Neuronal stem cell (in vitro differentiated cells): ENCODE measurements around the gene TAT.

Experiments
- DNase-seq: peaks from one replicate; pipeline ENCODE4 v3.0.0-alpha.2; 2013; ENCODE audit warnings: low spot score
- H2AFZ ChIP-seq: one replicate; pipeline ENCODE4 v1.6.1; 2013; ENCODE audit warnings: mild to moderate bottlenecking, low read length, inconsistent platforms
- H2AK5ac ChIP-seq: 2 replicates; pipeline ENCODE4 v1.6.1; 2013; ENCODE audit warnings: low read depth, mild to moderate bottlenecking, inconsistent platforms, low read length, moderate library complexity, mixed read lengths
- H2BK120ac ChIP-seq: 2 replicates; pipeline ENCODE4 v1.6.1; 2013; ENCODE audit warnings: low read depth, mild to moderate bottlenecking, inconsistent platforms, low read length, moderate library complexity, mixed read lengths
- H2BK12ac ChIP-seq: one replicate; pipeline ENCODE4 v1.6.1; 2013; ENCODE audit warnings: low read length, inconsistent platforms
- H2BK15ac ChIP-seq: 2 replicates; pipeline ENCODE4 v1.6.1; 2013; ENCODE audit warnings: mild to moderate bottlenecking, low read length, inconsistent platforms, mixed read lengths
- H2BK5ac ChIP-seq: one replicate; pipeline ENCODE4 v1.6.1; 2013; ENCODE audit warnings: inconsistent platforms, mild to moderate bottlenecking, low read length, moderate library complexity
- H3K14ac ChIP-seq: one replicate; pipeline ENCODE4 v1.6.1; 2013; ENCODE audit warnings: low read length, inconsistent platforms
- H3K18ac ChIP-seq: 2 replicates; pipeline ENCODE4 v1.6.1; 2013; ENCODE audit warnings: low read length, inconsistent platforms
- H3K23ac ChIP-seq: 2 replicates; pipeline ENCODE4 v1.6.1; 2013; ENCODE audit warnings: low read depth, mild to moderate bottlenecking, mixed read lengths, low read length, inconsistent platforms; ENCODE audit not compliant: poor library complexity
- H3K27ac ChIP-seq: replicated peaks from 3 replicates; pipeline ENCODE4 v1.5.1; 2013; ENCODE audit warnings: low read length, inconsistent platforms
- H3K27me3 ChIP-seq, 3 experiments: 2 replicates each; pipeline ENCODE4 v1.6.1; 2013; ENCODE audit warnings: low read length in 3 of 3, mild to moderate bottlenecking in 2 of 3, inconsistent platforms in 1 of 3, low read depth in 1 of 3, mixed read lengths in 1 of 3, moderate library complexity in 1 of 3; ENCODE audit not compliant: control insufficient read depth in 3 of 3, insufficient read depth in 3 of 3
- H3K36me3 ChIP-seq, 2 donors: replicated peaks in 1 of 2; 2 replicates each; pipeline ENCODE4 v1.6.1; 2013; ENCODE audit warnings: low read length in 2 of 2; ENCODE audit not compliant: control insufficient read depth in 2 of 2, insufficient read depth in 2 of 2
- H3K4ac ChIP-seq: 2 replicates; pipeline ENCODE4 v1.6.1; 2013; ENCODE audit warnings: inconsistent platforms, mild to moderate bottlenecking, low read length, moderate library complexity
- H3K4me1 ChIP-seq, 2 donors: 1 replicate in 1 of 2; 2 replicates in 1 of 2; pipeline ENCODE4 v1.6.1; 2013; ENCODE audit warnings: low read length in 2 of 2, low read depth in 1 of 2; ENCODE audit not compliant: control insufficient read depth in 2 of 2, insufficient read depth in 1 of 2
- H3K4me2 ChIP-seq: one replicate; pipeline ENCODE4 v1.6.1; 2013; ENCODE audit warnings: mild to moderate bottlenecking, low read length, inconsistent platforms; ENCODE audit not compliant: insufficient read depth, poor library complexity, severe bottlenecking
- H3K4me3 ChIP-seq, 2 donors: 2 replicates each; pipeline ENCODE4 v1.5.1; 2013; ENCODE audit warnings: low read length in 2 of 2, mild to moderate bottlenecking in 2 of 2, inconsistent platforms in 1 of 2, moderate library complexity in 1 of 2
- H3K79me1 ChIP-seq: one replicate; pipeline ENCODE4 v1.6.1; 2013; ENCODE audit warnings: low read depth, mild to moderate bottlenecking, inconsistent platforms, low read length, moderate library complexity
- H3K9ac ChIP-seq: one replicate; pipeline ENCODE4 v1.6.1; 2013; ENCODE audit warnings: mild to moderate bottlenecking, low read depth, low read length, inconsistent platforms; ENCODE audit not compliant: poor library complexity
- H3K9me3 ChIP-seq, 2 donors: replicated peaks in 1 of 2; 2 replicates each; pipeline versions ENCODE3 to v1.6.1; 2013; ENCODE audit warnings: low read length in 2 of 2, mild to moderate bottlenecking in 2 of 2, inconsistent platforms in 1 of 2, low read depth in 1 of 2, mixed read lengths in 1 of 2, moderate library complexity in 1 of 2; ENCODE audit not compliant: control insufficient read depth in 2 of 2, insufficient read depth in 1 of 2
- H4K8ac ChIP-seq: one replicate; pipeline ENCODE4 v1.6.1; 2013; ENCODE audit warnings: low read depth, mild to moderate bottlenecking, inconsistent platforms, low read length, moderate library complexity
- H4K91ac ChIP-seq: one replicate; pipeline ENCODE4 v1.6.1; 2013; ENCODE audit warnings: low read length, low read depth, mild to moderate bottlenecking, inconsistent platforms; ENCODE audit not compliant: poor library complexity
- WGBS, 2 donors: extraction: QIAGEN DNeasy Blood & Tissue Kit; methylation state at CpG; one replicate each; pipeline ENCODE4 v1.1.7; 2013; ENCODE audit warnings: missing lambda C conversion rate in 2 of 2, mixed read lengths in 1 of 2; ENCODE audit not compliant: insufficient read length in 2 of 2, insufficient replicate concordance in 1 of 2; ENCODE audit errors: extremely low coverage in 2 of 2; 5-methylcytosine and 5-hydroxymethylcytosine counted together

The TAT gene

GRCh38 chr16:71568551-71568950, 8.3 kb downstream of the TAT start:
- H3K18ac ChIP-seq = no peak overlapping the region
- H2BK5ac ChIP-seq = no peak overlapping the region
- no peak overlapping the region for H2AK5ac ChIP-seq
- DNase-seq = no peak
- no peak overlapping the region for H2BK12ac ChIP-seq
- H3K9me3 ChIP-seq = no peaks in the 10 kb centered on the region
- H3K27ac ChIP-seq = no peak overlapping the region
- H3K27me3 ChIP-seq = peaks cover 0 to 29% (median 0%) of the 10 kb centered on the region in 3 experiments
- H2BK120ac ChIP-seq = no peak overlapping the region
- H3K4me3 ChIP-seq = no peak overlapping the region
- H3K14ac ChIP-seq = no peak overlapping the region
- H3K79me1 ChIP-seq = no peaks in the 10 kb centered on the region
- no peak overlapping the region for H3K23ac ChIP-seq
- no peak overlapping the region for H3K4me2 ChIP-seq
- WGBS, 2 donors = no CpG with 5 or more reads among the region's 4 CpGs
- peaks cover 0 to 3% of the 10 kb centered on the region in 2 donors for H3K4me1 ChIP-seq
- H2BK15ac ChIP-seq = no peak overlapping the region
- no peak overlapping the region for H3K4ac ChIP-seq
- no peaks in the 10 kb centered on the region for H3K36me3 ChIP-seq
- H4K91ac ChIP-seq = no peak overlapping the region
- no peak overlapping the region for H2AFZ ChIP-seq
- no peak overlapping the region for H3K9ac ChIP-seq
- H4K8ac ChIP-seq = no peak overlapping the region

GRCh38 chr16:71567931-71568330, 9.0 kb downstream of the TAT start:
- Histone ChIP-seq H3K4me2 (no peak overlapping the region), H3K14ac (no peak overlapping the region), H3K4me1 (peaks cover 0 to 3% of the 10 kb centered on the region in 2 donors), H2BK120ac (no peak overlapping the region), H3K18ac (no peak overlapping the region), H3K23ac (no peak overlapping the region), H4K91ac (no peak overlapping the region), H3K27me3 (peaks cover 0 to 27% (median 0%) of the 10 kb centered on the region in 3 experiments), H2BK15ac (no peak overlapping the region), H3K9me3 (peaks cover 0 to 5% of the 10 kb centered on the region in 2 donors), H2BK12ac (no peak overlapping the region), H2AK5ac (no peak overlapping the region), H3K36me3 (no peaks in the 10 kb centered on the region), H4K8ac (no peak overlapping the region), H2BK5ac (no peak overlapping the region), H2AFZ (no peak overlapping the region), H3K4me3 (peak overlapping the region in 1 of 2 donors; percentile 28), H3K79me1 (no peaks in the 10 kb centered on the region), H3K4ac (no peak overlapping the region), H3K9ac (no peak overlapping the region), H3K27ac (no peak overlapping the region)
- DNase-seq = no peak
- no CpG with 5 or more reads among the region's 8 CpGs for WGBS, 2 donors

- Histone ChIP-seq H2BK12ac (no peak overlapping the region), H2BK5ac (no peak overlapping the region), H3K9me3 (peaks cover 0 to 12% of the 10 kb centered on the region in 2 donors), H3K9ac (no peak overlapping the region), H2AK5ac (no peak overlapping the region), H4K8ac (no peak overlapping the region), H3K18ac (no peak overlapping the region), H3K4me1 (peaks cover 0 to 3% of the 10 kb centered on the region in 2 donors), H2AFZ (no peak overlapping the region), H2BK15ac (no peak overlapping the region), H3K36me3 (no peaks in the 10 kb centered on the region), H3K79me1 (no peaks in the 10 kb centered on the region), H4K91ac (no peak overlapping the region), H3K4me2 (no peak overlapping the region), H3K4ac (no peak overlapping the region), H2BK120ac (no peak overlapping the region), H3K27me3 (peaks cover 0 to 15% (median 0%) of the 10 kb centered on the region in 3 experiments), H3K23ac (no peak overlapping the region), H3K4me3 (no peak overlapping the region), H3K27ac (no peak overlapping the region), H3K14ac (no peak overlapping the region)
- no peak for DNase-seq
- WGBS, 2 donors = no CpG with 5 or more reads among the region's 9 CpGs
These were observed 10.8 kb downstream of the TAT start for GRCh38 chr16:71565812-71566700.

GRCh38 chr16:71564335-71564967, 12.4 kb downstream of the TAT start:
- WGBS, 2 donors = no CpG with 5 or more reads among the region's 19 CpGs

More at GRCh38 chr16:71564335-71564967, 12.4 kb downstream of the TAT start:
- no peak overlapping the region for H4K8ac ChIP-seq
- no peak overlapping the region for H2BK12ac ChIP-seq
- H3K27me3 ChIP-seq = peaks cover 0 to 5% (median 0%) of the 10 kb centered on the region in 3 experiments
- H3K27ac ChIP-seq = no peak overlapping the region
- peak overlapping the region; percentile 58 to 84 for H3K4me3 ChIP-seq
- no peak overlapping the region for H3K4ac ChIP-seq
- no peaks in the 10 kb centered on the region for H3K79me1 ChIP-seq
- H3K4me2 ChIP-seq = peak overlapping the region; percentile 74
- H2BK120ac ChIP-seq = no peak overlapping the region
- no peaks in the 10 kb centered on the region for H3K36me3 ChIP-seq
- H2AK5ac ChIP-seq = no peak overlapping the region
- no peak overlapping the region for H2BK5ac ChIP-seq
- H3K4me1 ChIP-seq = peaks cover 0 to 3% of the 10 kb centered on the region in 2 donors
- H3K9ac ChIP-seq = peak overlapping the region; percentile 26
- no peak overlapping the region for H3K14ac ChIP-seq
- H4K91ac ChIP-seq = no peak overlapping the region
- peaks cover 0 to 12% of the 10 kb centered on the region in 2 donors for H3K9me3 ChIP-seq
- H2BK15ac ChIP-seq = no peak overlapping the region
- no peak overlapping the region for H3K23ac ChIP-seq
- no peak overlapping the region for H3K18ac ChIP-seq
- peak overlapping the region; percentile 72 for H2AFZ ChIP-seq
- no peak for DNase-seq
